ENCODE measurements around the gene USP6NL. TPM values are rescaled to one million over a fixed set of nuclear protein-coding genes. Genes with fewer than 3 reads are reported as not detected.
A peak's percentile ranks its signal among the peaks of the same experiment; 100 is the strongest.

USP6NL gene
- polyA plus RNA-seq, 4 donors = 4.1 to 18.1 (median 6.5) TPM

GRCh38 chr10:11603741-11604140, 7.7 kb downstream of the USP6NL start:
- no peaks in the 10 kb centered on the region for H3K36me3 ChIP-seq (ENCODE audit: control insufficient read depth in 3 of 3, insufficient read depth in 2 of 3, low read depth in 1 of 3, low read length in 3 of 3)
- H3K9me3 ChIP-seq (ENCODE audit: control insufficient read depth in 2 of 2, insufficient read depth in 1 of 2, low read depth in 1 of 2, low read length in 1 of 2) = peaks cover 0 to 3% of the 10 kb centered on the region in 2 donors
- peaks cover 3 to 29% (median 7%) of the 10 kb centered on the region in 3 donors for H3K4me1 ChIP-seq (ENCODE audit: control insufficient read depth in 3 of 3, insufficient read depth in 2 of 3, low read depth in 1 of 3, low read length in 2 of 3)
- H3K27me3 ChIP-seq (ENCODE audit: control insufficient read depth in 3 of 3, insufficient read depth in 3 of 3, low read length in 3 of 3) = no peaks in the 10 kb centered on the region
- DNase-seq (no peak), FAIRE-seq (no peak)
- peak overlapping the region in 1 of 3 donors; percentile 53 for H3K27ac ChIP-seq (ENCODE audit: low read depth in 1 of 3, low read length in 2 of 3)
- 80 to 86% (median 81%) methylated on average over 1 of the region's 1 CpG for WGBS, 3 donors
- no peak overlapping the region for H3K4me3 ChIP-seq (ENCODE audit: low read depth in 1 of 3, low read length in 3 of 3)

GRCh38 chr10:11602919-11603523, 8.4 kb downstream of the USP6NL start:
- H3K36me3 ChIP-seq (ENCODE audit: control insufficient read depth in 3 of 3, insufficient read depth in 2 of 3, low read depth in 1 of 3, low read length in 3 of 3) = no peaks in the 10 kb centered on the region
- H3K4me1 ChIP-seq (ENCODE audit: control insufficient read depth in 3 of 3, insufficient read depth in 2 of 3, low read depth in 1 of 3, low read length in 2 of 3) = peaks cover 0 to 23% (median under 1%) of the 10 kb centered on the region in 3 donors
- H3K9me3 ChIP-seq (ENCODE audit: control insufficient read depth in 2 of 2, insufficient read depth in 1 of 2, low read depth in 1 of 2, low read length in 1 of 2) = peaks cover 0 to 3% of the 10 kb centered on the region in 2 donors
- DNase-seq (peak; percentile 65 to 70), FAIRE-seq (no peak)
- H3K4me3 ChIP-seq (ENCODE audit: low read depth in 1 of 3, low read length in 3 of 3) = no peak overlapping the region
- 11 to 43% (median 21%) methylated on average over 7 of the region's 7 CpGs for WGBS, 3 donors
- H3K27me3 ChIP-seq (ENCODE audit: control insufficient read depth in 3 of 3, insufficient read depth in 3 of 3, low read length in 3 of 3) = no peaks in the 10 kb centered on the region
- H3K27ac ChIP-seq (ENCODE audit: low read depth in 1 of 3, low read length in 2 of 3) = peak overlapping the region in 2 of 3 donors; percentile 20 to 53

GRCh38 chr10:11602358-11602757, 9.1 kb downstream of the USP6NL start:
- peaks cover 0 to 23% (median 0%) of the 10 kb centered on the region in 3 donors for H3K4me1 ChIP-seq (ENCODE audit: control insufficient read depth in 3 of 3, insufficient read depth in 2 of 3, low read depth in 1 of 3, low read length in 2 of 3)
- H3K36me3 ChIP-seq (ENCODE audit: control insufficient read depth in 3 of 3, insufficient read depth in 2 of 3, low read depth in 1 of 3, low read length in 3 of 3) = no peaks in the 10 kb centered on the region
- H3K27me3 ChIP-seq (ENCODE audit: control insufficient read depth in 3 of 3, insufficient read depth in 3 of 3, low read length in 3 of 3) = no peaks in the 10 kb centered on the region
- H3K4me3 ChIP-seq (ENCODE audit: low read depth in 1 of 3, low read length in 3 of 3) = no peak overlapping the region
- DNase-seq = no peak
- no peak for FAIRE-seq
- peak overlapping the region in 1 of 3 donors; percentile 53 for H3K27ac ChIP-seq (ENCODE audit: low read depth in 1 of 3, low read length in 2 of 3)
- WGBS, 3 donors = 57 to 68% (median 59%) methylated on average over 7 of the region's 7 CpGs
- H3K9me3 ChIP-seq (ENCODE audit: control insufficient read depth in 2 of 2, insufficient read depth in 1 of 2, low read depth in 1 of 2, low read length in 1 of 2) = peaks cover 0 to 3% of the 10 kb centered on the region in 2 donors

- Histone ChIP-seq H3K27me3 (ENCODE audit: control insufficient read depth in 3 of 3, insufficient read depth in 3 of 3, low read length in 3 of 3) (no peaks in the 10 kb centered on the region), H3K4me3 (ENCODE audit: low read depth in 1 of 3, low read length in 3 of 3) (no peak overlapping the region), H3K4me1 (ENCODE audit: control insufficient read depth in 3 of 3, insufficient read depth in 2 of 3, low read depth in 1 of 3, low read length in 2 of 3) (peaks cover 0 to 23% (median 0%) of the 10 kb centered on the region in 3 donors), H3K27ac (ENCODE audit: low read depth in 1 of 3, low read length in 2 of 3) (no peak overlapping the region), H3K36me3 (ENCODE audit: control insufficient read depth in 3 of 3, insufficient read depth in 2 of 3, low read depth in 1 of 3, low read length in 3 of 3) (no peaks in the 10 kb centered on the region), H3K9me3 (ENCODE audit: control insufficient read depth in 2 of 2, insufficient read depth in 1 of 2, low read depth in 1 of 2, low read length in 1 of 2) (peaks cover 0 to 3% of the 10 kb centered on the region in 2 donors)
- FAIRE-seq = no peak
- 35 to 63% (median 50%) methylated on average over 1 of the region's 1 CpG for WGBS, 3 donors
- DNase-seq = no peak
Observed at GRCh38 chr10:11601670-11602069, 9.8 kb downstream of the USP6NL start.

- no peaks in the 10 kb centered on the region for H3K27me3 ChIP-seq (ENCODE audit: control insufficient read depth in 3 of 3, insufficient read depth in 3 of 3, low read length in 3 of 3)
- 90 to 94% (median 90%) methylated on average over 3 of the region's 3 CpGs for WGBS, 3 donors
- no peak for FAIRE-seq
- H3K9me3 ChIP-seq (ENCODE audit: control insufficient read depth in 2 of 2, insufficient read depth in 1 of 2, low read depth in 1 of 2, low read length in 1 of 2) = peaks cover 0 to 3% of the 10 kb centered on the region in 2 donors
- H3K27ac ChIP-seq (ENCODE audit: low read depth in 1 of 3, low read length in 2 of 3) = no peak overlapping the region
- no peak for DNase-seq
- peaks cover 0 to under 1% (median 0%) of the 10 kb centered on the region in 3 donors for H3K36me3 ChIP-seq (ENCODE audit: control insufficient read depth in 3 of 3, insufficient read depth in 2 of 3, low read depth in 1 of 3, low read length in 3 of 3)
- peaks cover 0 to 24% (median 0%) of the 10 kb centered on the region in 3 donors for H3K4me1 ChIP-seq (ENCODE audit: control insufficient read depth in 3 of 3, insufficient read depth in 2 of 3, low read depth in 1 of 3, low read length in 2 of 3)
- H3K4me3 ChIP-seq (ENCODE audit: low read depth in 1 of 3, low read length in 3 of 3) = no peak overlapping the region
Observed at GRCh38 chr10:11600280-11600679, 11.2 kb downstream of the USP6NL start.

GRCh38 chr10:11598712-11599397, 12.6 kb downstream of the USP6NL start:
- peaks cover 0 to 7% (median 0%) of the 10 kb centered on the region in 3 donors for H3K36me3 ChIP-seq (ENCODE audit: control insufficient read depth in 3 of 3, insufficient read depth in 2 of 3, low read depth in 1 of 3, low read length in 3 of 3)
- H3K27ac ChIP-seq (ENCODE audit: low read depth in 1 of 3, low read length in 2 of 3) = no peak overlapping the region
- 67 to 80% (median 76%) methylated on average over 8 of the region's 8 CpGs for WGBS, 3 donors
- no peak overlapping the region for H3K4me3 ChIP-seq (ENCODE audit: low read depth in 1 of 3, low read length in 3 of 3)
- peaks cover 0 to 3% of the 10 kb centered on the region in 2 donors for H3K9me3 ChIP-seq (ENCODE audit: control insufficient read depth in 2 of 2, insufficient read depth in 1 of 2, low read depth in 1 of 2, low read length in 1 of 2)
- DNase-seq (peak in 1 of 2 donors; percentile 40), FAIRE-seq (no peak)
- H3K4me1 ChIP-seq (ENCODE audit: control insufficient read depth in 3 of 3, insufficient read depth in 2 of 3, low read depth in 1 of 3, low read length in 2 of 3) = peaks cover 0 to 25% (median 0%) of the 10 kb centered on the region in 3 donors
- H3K27me3 ChIP-seq (ENCODE audit: control insufficient read depth in 3 of 3, insufficient read depth in 3 of 3, low read length in 3 of 3) = no peaks in the 10 kb centered on the region

GRCh38 chr10:11597470-11597869, 14.0 kb downstream of the USP6NL start:
- DNase-seq (no peak), FAIRE-seq (no peak)
- H3K4me1 ChIP-seq (ENCODE audit: control insufficient read depth in 3 of 3, insufficient read depth in 2 of 3, low read depth in 1 of 3, low read length in 2 of 3) = peaks cover 0 to 12% (median 0%) of the 10 kb centered on the region in 3 donors
- H3K27ac ChIP-seq (ENCODE audit: low read depth in 1 of 3, low read length in 2 of 3) = no peak overlapping the region
- WGBS, 3 donors = 91 to 94% (median 93%) methylated on average over 3 of the region's 3 CpGs
- H3K9me3 ChIP-seq (ENCODE audit: control insufficient read depth in 2 of 2, insufficient read depth in 1 of 2, low read depth in 1 of 2, low read length in 1 of 2) = peaks cover 0 to 3% of the 10 kb centered on the region in 2 donors
- H3K36me3 ChIP-seq (ENCODE audit: control insufficient read depth in 3 of 3, insufficient read depth in 2 of 3, low read depth in 1 of 3, low read length in 3 of 3) = peaks cover 0 to 9% (median 0%) of the 10 kb centered on the region in 3 donors
- no peak overlapping the region for H3K4me3 ChIP-seq (ENCODE audit: low read depth in 1 of 3, low read length in 3 of 3)
- H3K27me3 ChIP-seq (ENCODE audit: control insufficient read depth in 3 of 3, insufficient read depth in 3 of 3, low read length in 3 of 3) = no peaks in the 10 kb centered on the region

GRCh38 chr10:11595395-11595692, 16.1 kb downstream of the USP6NL start:
- DNase-seq (no peak), FAIRE-seq (no peak)
- no peaks in the 10 kb centered on the region for H3K27me3 ChIP-seq (ENCODE audit: control insufficient read depth in 3 of 3, insufficient read depth in 3 of 3, low read length in 3 of 3)
- H3K4me1 ChIP-seq (ENCODE audit: control insufficient read depth in 3 of 3, insufficient read depth in 2 of 3, low read depth in 1 of 3, low read length in 2 of 3) = peaks cover 0 to 4% (median 0%) of the 10 kb centered on the region in 3 donors
- WGBS, 3 donors = 35 to 82% (median 48%) methylated on average over 1 of the region's 1 CpG
- H3K27ac ChIP-seq (ENCODE audit: low read depth in 1 of 3, low read length in 2 of 3) = no peak overlapping the region
- peaks cover 0 to 3% of the 10 kb centered on the region in 2 donors for H3K9me3 ChIP-seq (ENCODE audit: control insufficient read depth in 2 of 2, insufficient read depth in 1 of 2, low read depth in 1 of 2, low read length in 1 of 2)
- H3K36me3 ChIP-seq (ENCODE audit: control insufficient read depth in 3 of 3, insufficient read depth in 2 of 3, low read depth in 1 of 3, low read length in 3 of 3) = peaks cover 0 to 9% (median 0%) of the 10 kb centered on the region in 3 donors
- no peak overlapping the region for H3K4me3 ChIP-seq (ENCODE audit: low read depth in 1 of 3, low read length in 3 of 3)
